Measurements from ENCODE around the gene TAMALIN. TPM values are rescaled to one million over a fixed set of nuclear protein-coding genes. Genes with fewer than 3 reads are reported as not detected.

The TAMALIN gene
- total RNA-seq, 1 donor = 4.7 TPM

- peaks cover 2% of the 10 kb centered on the region for H3K4me1 ChIP-seq (ENCODE audit: insufficient read depth, low read length)
These were observed 46.3 kb upstream of the TAMALIN start for GRCh38 chr12:51960488-51960887.

GRCh38 chr12:51960890-51961289, 45.9 kb upstream of the TAMALIN start:
- Histone ChIP-seq H3K9me3 (ENCODE audit: low read depth, low read length) (no peaks in the 10 kb centered on the region), H4K20me1 (ENCODE audit: insufficient read depth, low read length) (peaks cover 35% of the 10 kb centered on the region), H3K4me2 (ENCODE audit: insufficient read depth, low read length) (no peak overlapping the region), H2AFZ (ENCODE audit: low read length) (no peak overlapping the region), H3K79me2 (ENCODE audit: insufficient read depth, low read length) (peaks cover 88% of the 10 kb centered on the region), H3K36me3 (ENCODE audit: insufficient read depth, low read length) (no peaks in the 10 kb centered on the region), H3K4me3 (ENCODE audit: insufficient read depth, low read length) (no peak overlapping the region), H3K27me3 (ENCODE audit: insufficient read depth, low read length) (no peaks in the 10 kb centered on the region), H3K4me1 (ENCODE audit: insufficient read depth, low read length) (peaks cover 2% of the 10 kb centered on the region), H3K27ac (ENCODE audit: low read depth, low read length) (no peak overlapping the region)
- TF ChIP-seq CTCF (IDR thresholded peaks at IDR 0.05; ENCODE audit: extremely low read depth, low read depth, low read length) = no peak
- no peak for DNase-seq (ENCODE audit: insufficient read length, low spot score, missing footprints)

More at GRCh38 chr12:51960488-51960887, 46.3 kb upstream of the TAMALIN start:
- H3K27me3 ChIP-seq (ENCODE audit: insufficient read depth, low read length) = no peaks in the 10 kb centered on the region
- peaks cover 34% of the 10 kb centered on the region for H4K20me1 ChIP-seq (ENCODE audit: insufficient read depth, low read length)
- no peak for TF ChIP-seq CTCF (IDR thresholded peaks at IDR 0.05; ENCODE audit: extremely low read depth, low read depth, low read length)
- H3K36me3 ChIP-seq (ENCODE audit: insufficient read depth, low read length) = no peaks in the 10 kb centered on the region
- H3K9me3 ChIP-seq (ENCODE audit: low read depth, low read length) = no peaks in the 10 kb centered on the region
- no peak for DNase-seq (ENCODE audit: insufficient read length, low spot score, missing footprints)
- no peak overlapping the region for H2AFZ ChIP-seq (ENCODE audit: low read length)
- H3K4me3 ChIP-seq (ENCODE audit: insufficient read depth, low read length) = no peak overlapping the region
- no peak overlapping the region for H3K4me2 ChIP-seq (ENCODE audit: insufficient read depth, low read length)
- H3K79me2 ChIP-seq (ENCODE audit: insufficient read depth, low read length) = peaks cover 88% of the 10 kb centered on the region
- no peak overlapping the region for H3K27ac ChIP-seq (ENCODE audit: low read depth, low read length)

GRCh38 chr12:51961834-51962233, 44.9 kb upstream of the TAMALIN start:
- no peak for DNase-seq (ENCODE audit: insufficient read length, low spot score, missing footprints)
- Histone ChIP-seq H2AFZ (ENCODE audit: low read length) (no peak overlapping the region), H3K4me1 (ENCODE audit: insufficient read depth, low read length) (peaks cover 2% of the 10 kb centered on the region), H3K36me3 (ENCODE audit: insufficient read depth, low read length) (no peaks in the 10 kb centered on the region), H3K27ac (ENCODE audit: low read depth, low read length) (no peak overlapping the region), H3K79me2 (ENCODE audit: insufficient read depth, low read length) (peaks cover 85% of the 10 kb centered on the region), H3K9me3 (ENCODE audit: low read depth, low read length) (no peaks in the 10 kb centered on the region), H3K27me3 (ENCODE audit: insufficient read depth, low read length) (no peaks in the 10 kb centered on the region), H4K20me1 (ENCODE audit: insufficient read depth, low read length) (peaks cover 35% of the 10 kb centered on the region), H3K4me3 (ENCODE audit: insufficient read depth, low read length) (no peak overlapping the region), H3K4me2 (ENCODE audit: insufficient read depth, low read length) (no peak overlapping the region)
- TF ChIP-seq CTCF (IDR thresholded peaks at IDR 0.05; ENCODE audit: extremely low read depth, low read depth, low read length) = no peak

- H3K4me2 ChIP-seq (ENCODE audit: insufficient read depth, low read length) = no peak overlapping the region
- DNase-seq (ENCODE audit: insufficient read length, low spot score, missing footprints) = no peak
- no peaks in the 10 kb centered on the region for H3K36me3 ChIP-seq (ENCODE audit: insufficient read depth, low read length)
- no peak overlapping the region for H3K27ac ChIP-seq (ENCODE audit: low read depth, low read length)
- H3K79me2 ChIP-seq (ENCODE audit: insufficient read depth, low read length) = peaks cover 87% of the 10 kb centered on the region
- H3K27me3 ChIP-seq (ENCODE audit: insufficient read depth, low read length) = no peaks in the 10 kb centered on the region
- H4K20me1 ChIP-seq (ENCODE audit: insufficient read depth, low read length) = peaks cover 35% of the 10 kb centered on the region
- no peak overlapping the region for H2AFZ ChIP-seq (ENCODE audit: low read length)
- no peak overlapping the region for H3K4me3 ChIP-seq (ENCODE audit: insufficient read depth, low read length)
- no peak for TF ChIP-seq CTCF (IDR thresholded peaks at IDR 0.05; ENCODE audit: extremely low read depth, low read depth, low read length)
- peaks cover 2% of the 10 kb centered on the region for H3K4me1 ChIP-seq (ENCODE audit: insufficient read depth, low read length)
- no peaks in the 10 kb centered on the region for H3K9me3 ChIP-seq (ENCODE audit: low read depth, low read length)
These were observed 44.0 kb upstream of the TAMALIN start for GRCh38 chr12:51962737-51963136.

Measured in osteoblast (primary cell).